GM21619 (cell line): ENCODE measurements around the gene EVX2.

ENCODE experiments used
- ATAC-seq: cut with Tn5 transposase; IDR thresholded peaks from one replicate; pipeline ENCODE4 v1.9.1; 2021; ENCODE audit not compliant: unreplicated experiment

The EVX2 gene

GRCh38 chr2:176066645-176067588 lies 16.8 kb downstream of the EVX2 start:
- ATAC-seq, result no peak

- no peak for ATAC-seq
These were observed 19.8 kb downstream of the EVX2 start for GRCh38 chr2:176063958-176064357.

DNA sequence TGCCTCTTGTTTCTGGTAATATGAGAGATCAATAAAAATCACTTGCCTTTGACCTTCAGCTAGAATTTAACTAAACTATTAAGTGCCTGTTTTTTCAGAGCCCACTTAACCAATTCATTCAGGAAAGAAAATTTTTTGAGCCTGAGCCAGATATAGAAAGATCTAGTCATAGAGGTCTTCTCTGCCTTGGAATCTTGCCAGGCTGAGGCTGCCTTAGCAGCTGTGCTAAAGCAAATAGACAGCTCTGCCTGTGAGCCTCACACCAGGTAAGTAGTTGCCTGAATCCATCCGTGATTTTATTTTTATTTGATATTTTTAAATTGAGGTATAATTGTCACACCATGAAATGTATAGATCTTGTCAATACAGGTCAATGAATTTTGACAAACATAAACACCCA lies 27.4 kb downstream of the EVX2 start:
- ATAC-seq, result no peak

GRCh38 chr2:176039375-176039774 lies 44.4 kb downstream of the EVX2 start:
- no peak for ATAC-seq

DNA sequence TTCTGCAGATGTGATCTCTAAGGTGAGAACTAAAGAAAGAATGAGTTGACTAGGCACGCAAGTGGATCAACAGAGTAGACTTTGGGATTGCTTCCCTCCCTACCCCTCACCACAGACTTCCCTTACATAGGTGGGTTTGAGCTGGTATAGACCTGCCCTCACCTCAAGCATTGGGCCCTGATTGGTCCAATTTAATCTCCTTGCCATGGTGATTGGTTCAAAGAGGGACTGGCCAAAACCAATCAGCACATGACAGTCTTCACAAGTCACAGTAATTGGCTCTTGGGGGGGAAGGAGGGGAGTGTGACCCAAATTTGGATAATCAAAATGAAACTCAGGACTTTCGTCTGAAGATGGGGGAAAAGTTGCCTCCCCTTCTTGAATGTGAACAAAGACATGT lies 45.1 kb downstream of the EVX2 start:
- no peak for ATAC-seq

DNA sequence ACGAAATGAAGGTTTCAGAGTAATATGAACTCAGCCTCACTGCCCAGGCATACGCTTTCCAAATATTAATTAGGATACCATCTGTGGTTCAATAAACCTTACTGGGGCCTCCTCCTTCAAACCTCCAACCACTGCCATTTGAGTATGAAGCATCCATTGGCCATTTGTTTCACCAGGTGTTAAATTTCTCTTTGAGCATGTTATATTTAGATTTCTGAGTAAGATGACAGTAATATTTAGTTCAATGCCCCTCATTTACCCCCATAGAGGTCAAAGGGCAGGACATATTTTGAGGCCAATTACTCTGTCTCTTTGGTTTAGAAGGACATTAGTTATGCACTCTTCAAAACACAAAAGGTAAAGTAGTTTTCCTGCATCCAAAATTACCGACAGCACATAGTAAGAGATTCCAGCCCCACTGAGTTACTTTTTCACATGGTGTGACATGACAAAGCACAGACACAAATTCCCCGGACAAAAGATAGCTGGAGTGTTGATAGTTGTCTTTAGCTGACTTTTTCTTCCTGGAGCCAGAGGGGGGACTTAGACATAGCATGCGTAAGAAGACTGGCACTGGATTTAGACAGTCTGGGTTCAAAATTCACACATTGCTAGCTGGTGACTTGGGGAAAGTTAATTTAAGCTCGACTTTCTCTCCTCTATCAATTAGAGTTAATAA lies 48.6 kb downstream of the EVX2 start:
- ATAC-seq, result no peak

DNA sequence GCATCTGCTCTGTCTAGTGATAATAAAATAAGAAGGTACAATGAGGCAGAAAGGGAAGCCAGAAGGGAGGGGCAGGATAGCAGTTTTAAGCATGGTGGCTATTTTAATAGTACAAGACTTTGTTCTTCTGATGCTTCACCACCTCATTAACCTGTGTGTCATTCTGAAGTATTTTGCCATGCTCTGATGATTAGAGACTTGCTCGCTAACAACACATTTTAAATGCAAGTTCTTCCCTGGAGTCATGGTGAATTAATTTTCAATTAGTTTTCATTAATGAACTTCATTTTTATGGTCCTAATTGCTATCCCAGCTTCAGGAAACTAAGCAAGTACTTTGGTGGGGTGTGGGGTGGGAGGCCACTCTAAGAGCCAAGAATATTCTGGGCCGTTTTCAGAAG lies 56.0 kb downstream of the EVX2 start:
- ATAC-seq, result no peak
